Retinal pigment epithelial cell (primary cell): ENCODE results near the gene NOS1AP.

Experiments used
- DNase-seq: peaks from one replicate; pipeline ENCODE4 v3.0.0-alpha.2; 2010; ENCODE audit warnings: low read depth
- H3K4me3 ChIP-seq: 2 replicates; pipeline ENCODE4 v1.5.1; 2011; ENCODE audit warnings: mild to moderate bottlenecking, low read length, control low read depth, moderate library complexity
- TF ChIP-seq, protein P1 (sequence below): conservative IDR thresholded peaks from 2 replicates; pipeline ENCODE4 v1.5.1; 2011; ENCODE audit warnings: low read depth, low read length, control low read depth, inconsistent platforms

The NOS1AP gene

DNA sequence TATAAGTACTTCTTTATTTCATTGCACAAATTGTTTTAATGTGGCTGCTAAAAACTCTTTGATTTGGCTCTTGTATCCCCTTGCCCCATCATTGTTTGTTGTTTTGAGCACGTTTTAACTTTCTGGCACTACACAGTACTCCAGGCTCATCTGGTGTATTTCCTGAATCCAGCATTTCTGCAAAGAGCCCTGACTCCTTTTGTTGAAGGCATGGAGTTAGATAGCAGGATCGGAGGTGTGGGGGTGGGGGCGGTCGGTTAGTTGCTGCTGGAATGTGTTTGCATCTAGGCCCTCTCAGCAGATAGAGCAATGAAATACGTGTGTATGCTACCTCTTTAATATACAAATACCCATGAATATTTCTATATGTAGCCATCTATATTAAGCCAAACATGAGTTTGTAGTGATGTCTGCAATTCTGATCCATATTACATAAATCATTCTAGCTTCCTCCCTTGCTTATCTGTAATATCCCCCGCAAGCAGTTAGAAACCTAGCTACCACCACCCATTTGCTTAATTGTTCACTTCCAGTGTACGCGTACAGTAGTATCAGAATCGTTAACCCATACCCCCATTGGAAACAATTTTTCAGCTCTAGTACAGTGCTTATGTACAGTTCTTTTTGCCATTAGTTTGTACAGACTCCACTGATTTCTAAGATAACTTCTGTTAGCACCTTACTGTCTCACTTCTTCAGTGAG lies 106.0 kb downstream of the NOS1AP start:
- no peak for DNase-seq
- no peak overlapping the region for H3K4me3 ChIP-seq
- TF ChIP-seq, protein P1, sequence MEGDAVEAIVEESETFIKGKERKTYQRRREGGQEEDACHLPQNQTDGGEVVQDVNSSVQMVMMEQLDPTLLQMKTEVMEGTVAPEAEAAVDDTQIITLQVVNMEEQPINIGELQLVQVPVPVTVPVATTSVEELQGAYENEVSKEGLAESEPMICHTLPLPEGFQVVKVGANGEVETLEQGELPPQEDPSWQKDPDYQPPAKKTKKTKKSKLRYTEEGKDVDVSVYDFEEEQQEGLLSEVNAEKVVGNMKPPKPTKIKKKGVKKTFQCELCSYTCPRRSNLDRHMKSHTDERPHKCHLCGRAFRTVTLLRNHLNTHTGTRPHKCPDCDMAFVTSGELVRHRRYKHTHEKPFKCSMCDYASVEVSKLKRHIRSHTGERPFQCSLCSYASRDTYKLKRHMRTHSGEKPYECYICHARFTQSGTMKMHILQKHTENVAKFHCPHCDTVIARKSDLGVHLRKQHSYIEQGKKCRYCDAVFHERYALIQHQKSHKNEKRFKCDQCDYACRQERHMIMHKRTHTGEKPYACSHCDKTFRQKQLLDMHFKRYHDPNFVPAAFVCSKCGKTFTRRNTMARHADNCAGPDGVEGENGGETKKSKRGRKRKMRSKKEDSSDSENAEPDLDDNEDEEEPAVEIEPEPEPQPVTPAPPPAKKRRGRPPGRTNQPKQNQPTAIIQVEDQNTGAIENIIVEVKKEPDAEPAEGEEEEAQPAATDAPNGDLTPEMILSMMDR, result no peak

DNA sequence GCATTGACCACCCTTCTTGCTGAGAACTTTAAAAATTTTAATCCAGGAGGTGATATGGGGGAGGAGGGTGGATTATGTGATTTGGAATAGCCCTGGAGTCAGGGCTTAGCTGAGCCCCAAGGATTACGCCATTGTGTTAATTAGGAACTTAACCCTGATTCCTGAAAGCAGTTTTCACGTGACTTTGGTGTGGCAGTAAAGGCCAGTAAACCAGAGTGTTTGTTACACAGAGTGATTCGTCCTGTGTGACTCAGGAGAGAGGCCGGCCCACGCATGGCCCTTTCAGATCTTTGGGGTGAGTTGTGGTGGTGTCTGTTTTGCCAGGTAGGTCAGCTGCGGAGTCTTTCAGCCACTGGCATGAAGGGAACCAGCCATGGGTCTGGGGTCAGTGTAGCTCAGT lies 107.6 kb downstream of the NOS1AP start:
- DNase-seq, result peak; percentile 61
- TF ChIP-seq, protein P1, result no peak
- H3K4me3 ChIP-seq, result no peak overlapping the region

DNA sequence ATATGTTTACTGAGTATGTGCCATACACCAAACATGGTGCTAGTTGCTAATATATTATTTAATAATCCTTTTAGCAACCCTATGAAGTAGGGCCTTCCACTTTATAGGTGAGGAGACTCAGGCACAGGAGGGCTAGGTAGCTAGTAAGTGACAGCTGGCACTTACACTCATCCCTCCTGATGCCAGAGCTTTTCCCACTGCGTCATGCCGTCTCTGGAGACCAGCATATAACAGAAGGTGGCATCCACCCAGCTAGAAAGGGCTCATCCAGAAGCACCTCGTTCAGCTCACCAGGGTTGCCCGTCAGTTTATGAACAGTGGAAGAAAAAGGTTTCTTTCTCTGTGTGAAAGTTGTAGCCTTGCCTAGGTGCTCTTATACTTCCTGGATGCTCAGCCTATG lies 108.9 kb downstream of the NOS1AP start:
- DNase-seq, result no peak
- TF ChIP-seq, protein P1, result no peak

DNA sequence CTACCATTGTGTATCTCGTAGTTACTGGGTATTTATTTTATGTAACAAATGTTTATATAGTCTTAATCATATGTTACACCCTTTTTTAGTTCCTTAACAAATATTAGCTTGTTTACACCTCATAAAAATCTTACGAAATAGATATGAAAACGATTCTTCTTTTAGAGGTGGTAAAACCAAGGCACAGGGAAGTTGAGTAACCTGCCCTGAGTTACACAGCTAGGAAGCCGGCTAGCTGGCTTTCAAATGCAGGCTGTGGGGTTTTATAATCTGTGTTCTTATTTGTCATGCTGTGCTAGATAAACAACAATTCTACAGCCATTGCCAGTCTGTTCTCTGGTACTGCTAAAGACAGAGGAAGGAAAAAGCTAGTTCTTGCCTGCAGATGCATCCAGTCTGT lies 109.6 kb downstream of the NOS1AP start:
- TF ChIP-seq, protein P1, result no peak
- H3K4me3 ChIP-seq, result no peak overlapping the region
- no peak for DNase-seq

More for the DNA sequence above, 108.9 kb downstream of the NOS1AP start:
- no peak overlapping the region for H3K4me3 ChIP-seq

DNA sequence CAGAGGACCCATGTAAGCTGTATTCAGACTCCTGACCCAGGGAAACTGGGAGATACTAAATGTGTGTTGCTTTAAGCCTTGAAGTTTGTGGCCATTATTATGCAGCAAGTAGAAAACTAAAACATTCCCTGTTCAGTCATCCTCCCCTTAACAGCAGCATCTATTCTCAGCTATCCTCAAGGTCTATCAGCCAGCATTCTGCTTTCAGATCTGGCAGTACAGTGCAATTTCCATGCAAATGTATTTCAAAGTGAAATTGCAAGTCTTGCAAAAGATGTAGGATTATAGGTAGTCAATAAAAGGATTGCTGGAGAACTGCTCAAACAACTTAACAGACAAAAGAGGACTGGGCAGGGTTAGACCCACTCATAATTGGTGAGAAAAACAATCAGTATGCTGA lies 111.3 kb downstream of the NOS1AP start:
- no peak for DNase-seq
- no peak overlapping the region for H3K4me3 ChIP-seq
- TF ChIP-seq, protein P1, result no peak

DNA sequence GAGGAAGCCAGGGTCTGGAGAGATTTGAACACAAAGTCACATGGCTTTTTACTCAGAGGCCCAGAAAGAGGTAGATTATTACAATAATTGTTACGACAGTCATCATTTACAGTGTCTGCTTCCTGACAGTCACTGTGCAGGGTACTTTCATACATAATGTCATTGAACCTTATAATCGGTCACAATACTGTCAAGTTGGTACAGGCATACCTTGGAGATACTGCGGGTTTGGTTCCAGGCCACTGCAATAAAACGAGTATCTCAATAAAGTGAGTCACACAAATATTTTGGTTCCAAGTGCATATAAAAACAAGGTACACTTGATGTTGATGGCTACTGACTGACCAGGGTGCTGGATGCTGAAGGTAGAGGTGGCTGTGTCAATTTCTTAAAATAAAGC lies 112.6 kb downstream of the NOS1AP start:
- TF ChIP-seq, protein P1, result no peak

DNA sequence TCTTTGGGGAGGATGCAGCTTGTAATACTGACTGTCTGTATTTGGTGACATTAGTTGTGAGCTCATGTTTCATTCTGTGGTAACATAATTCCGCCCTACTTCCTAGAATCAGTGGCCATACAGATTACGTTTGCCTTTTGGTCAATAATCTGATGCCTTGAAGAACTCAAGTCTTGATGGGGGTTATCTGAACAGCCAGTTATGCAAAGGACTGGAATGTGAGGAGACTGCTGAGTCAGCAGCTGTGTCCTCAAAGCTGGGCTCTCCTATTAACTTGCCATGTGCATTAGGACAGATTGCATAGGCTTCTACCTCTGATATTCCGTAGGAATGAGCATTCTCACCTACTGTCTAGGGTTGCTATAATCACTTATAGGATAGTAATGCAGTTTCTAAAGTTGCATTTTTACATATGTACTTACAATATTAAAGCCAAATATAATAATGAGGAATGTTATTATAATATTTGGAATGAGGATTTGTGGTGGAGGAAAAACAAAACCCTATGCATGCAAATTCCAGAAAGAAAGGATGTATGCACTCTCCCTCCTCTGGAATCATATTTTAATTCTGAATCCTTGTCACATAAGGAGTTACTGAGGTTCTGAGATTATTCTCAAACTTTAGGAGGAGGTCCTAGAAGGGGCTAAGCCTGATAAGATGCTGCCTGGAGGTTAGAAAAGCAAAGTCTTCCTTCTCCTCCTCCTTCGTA lies 116.0 kb downstream of the NOS1AP start:
- H3K4me3 ChIP-seq, result no peak overlapping the region
- DNase-seq, result no peak
- TF ChIP-seq, protein P1, result no peak

More for the DNA sequence above, 112.6 kb downstream of the NOS1AP start:
- no peak overlapping the region for H3K4me3 ChIP-seq
- no peak for DNase-seq
